AG08395 (cell line): Measurements from ENCODE around the gene BCL11B.

Source experiments
- DNase-seq: peaks from one replicate; pipeline ENCODE4 v3.0.0; 2012; ENCODE audit warnings: mixed read lengths, low spot score

Gene BCL11B

GRCh38 chr14:99224116-99224910 lies 47.7 kb downstream of the BCL11B start:
- no peak for DNase-seq

- no peak for DNase-seq
These were observed 50.6 kb downstream of the BCL11B start for GRCh38 chr14:99221445-99221844.

DNA sequence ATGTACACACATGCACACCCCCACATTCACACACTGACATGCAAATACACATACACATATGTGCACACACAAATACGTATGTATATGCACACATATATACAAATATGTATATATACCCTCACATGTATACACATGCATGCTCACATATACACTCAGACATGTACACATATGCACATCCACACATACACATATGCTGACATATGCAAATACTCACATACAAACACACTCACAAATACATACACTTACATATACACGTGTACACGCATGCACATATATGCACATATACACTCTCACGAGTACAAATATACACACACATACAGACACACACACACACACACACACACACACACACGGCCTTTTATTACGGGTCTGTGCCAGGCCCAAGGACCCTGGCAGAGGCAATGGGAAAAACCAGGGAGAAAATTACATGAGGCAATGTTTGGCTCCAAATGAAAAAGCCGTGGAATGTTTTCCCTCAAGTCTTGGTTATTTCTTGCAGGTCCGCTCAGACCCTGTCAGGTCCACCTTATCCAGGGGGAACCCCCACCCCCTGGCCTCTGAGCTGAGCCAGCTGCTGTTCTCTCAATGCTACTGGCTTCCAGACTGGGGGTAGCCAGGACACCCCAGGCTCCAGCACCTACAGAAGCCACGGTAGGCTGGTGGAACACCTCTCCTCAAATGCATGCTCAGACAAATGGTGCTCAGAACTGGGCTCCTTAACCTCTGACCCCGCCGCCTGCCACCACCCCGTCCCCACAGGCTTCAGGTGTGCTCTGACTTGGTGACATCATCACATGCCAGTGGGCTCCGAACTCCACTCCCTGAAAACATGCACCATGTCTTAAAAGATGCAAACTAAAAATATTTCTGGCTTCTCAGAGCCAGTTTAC lies 54.7 kb downstream of the BCL11B start:
- DNase-seq: no peak

- DNase-seq: no peak
These were observed 55.8 kb downstream of the BCL11B start for GRCh38 chr14:99216191-99216590.

GRCh38 chr14:99215277-99215676 lies 56.7 kb downstream of the BCL11B start:
- peak; percentile 85 for DNase-seq

GRCh38 chr14:99214701-99215100 lies 57.3 kb downstream of the BCL11B start:
- no peak for DNase-seq

- no peak for DNase-seq
These were observed 58.4 kb downstream of the BCL11B start for GRCh38 chr14:99213527-99213971.

- peak; percentile 82 for DNase-seq
These were observed 58.9 kb downstream of the BCL11B start for GRCh38 chr14:99213101-99213500.

GRCh38 chr14:99212646-99213045 lies 59.4 kb downstream of the BCL11B start:
- DNase-seq: no peak

GRCh38 chr14:99212199-99212598 lies 59.8 kb downstream of the BCL11B start:
- DNase-seq: no peak

DNA sequence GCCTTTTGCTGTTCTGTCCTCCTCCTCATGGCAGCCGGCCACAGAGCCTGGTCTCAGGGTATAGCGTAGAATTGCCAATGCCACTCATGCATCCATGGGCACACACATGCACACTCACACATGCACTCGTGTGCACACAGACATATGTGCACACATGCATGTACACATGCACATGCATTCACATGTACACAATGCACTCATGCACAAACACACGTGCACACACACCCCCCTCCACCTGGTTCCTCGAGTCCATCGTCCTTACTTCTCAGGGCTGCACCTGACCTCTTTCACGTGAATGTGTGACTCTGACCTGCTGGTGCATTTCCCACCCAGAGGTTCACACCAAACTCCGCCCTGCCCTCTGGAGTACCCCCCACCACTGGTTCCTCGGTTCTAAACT lies 60.6 kb downstream of the BCL11B start:
- no peak for DNase-seq

DNA sequence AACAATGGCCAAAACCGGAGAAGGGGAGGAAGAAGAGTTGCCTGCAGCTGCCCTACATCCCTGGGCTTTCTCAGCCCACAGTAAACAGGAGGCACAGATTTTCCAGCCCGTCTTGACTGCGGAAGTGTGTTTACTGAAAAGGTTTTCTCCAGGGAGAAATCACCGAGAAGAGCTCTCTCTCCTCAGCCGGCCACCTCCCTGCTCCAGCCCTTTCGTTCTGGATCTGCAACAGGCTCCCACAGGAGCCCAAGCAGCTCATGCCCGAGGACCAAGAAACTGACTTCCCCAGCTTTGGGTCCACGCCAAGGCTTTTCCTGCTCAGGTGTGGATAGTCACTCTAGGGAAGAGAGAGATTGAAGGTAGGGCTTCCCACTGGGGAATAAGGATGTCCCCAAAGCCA lies 61.7 kb downstream of the BCL11B start:
- DNase-seq: no peak

GRCh38 chr14:99209409-99209808 lies 62.6 kb downstream of the BCL11B start:
- no peak for DNase-seq

GRCh38 chr14:99208318-99208717 lies 63.7 kb downstream of the BCL11B start:
- no peak for DNase-seq

- no peak for DNase-seq
These were observed 64.5 kb downstream of the BCL11B start for GRCh38 chr14:99207456-99207855.

DNA sequence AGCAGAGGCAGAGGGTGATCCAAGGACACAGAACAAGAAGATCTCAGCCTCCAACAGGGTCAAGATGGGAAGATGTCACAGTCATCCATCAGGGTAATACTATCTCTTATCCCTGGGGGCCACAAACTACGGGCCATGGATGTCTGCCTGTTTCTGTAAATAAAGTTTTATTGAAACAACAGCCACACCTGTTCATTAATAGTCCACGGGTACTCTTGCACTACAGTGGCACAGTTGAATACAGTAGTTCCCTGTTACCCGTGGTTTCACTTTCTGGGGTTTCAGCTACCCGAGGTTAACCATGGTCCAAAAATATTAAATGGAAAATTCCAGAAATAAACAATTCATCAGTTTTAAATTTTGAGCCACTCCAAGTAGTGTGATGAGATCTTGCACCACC lies 65.9 kb downstream of the BCL11B start:
- DNase-seq: no peak

DNA sequence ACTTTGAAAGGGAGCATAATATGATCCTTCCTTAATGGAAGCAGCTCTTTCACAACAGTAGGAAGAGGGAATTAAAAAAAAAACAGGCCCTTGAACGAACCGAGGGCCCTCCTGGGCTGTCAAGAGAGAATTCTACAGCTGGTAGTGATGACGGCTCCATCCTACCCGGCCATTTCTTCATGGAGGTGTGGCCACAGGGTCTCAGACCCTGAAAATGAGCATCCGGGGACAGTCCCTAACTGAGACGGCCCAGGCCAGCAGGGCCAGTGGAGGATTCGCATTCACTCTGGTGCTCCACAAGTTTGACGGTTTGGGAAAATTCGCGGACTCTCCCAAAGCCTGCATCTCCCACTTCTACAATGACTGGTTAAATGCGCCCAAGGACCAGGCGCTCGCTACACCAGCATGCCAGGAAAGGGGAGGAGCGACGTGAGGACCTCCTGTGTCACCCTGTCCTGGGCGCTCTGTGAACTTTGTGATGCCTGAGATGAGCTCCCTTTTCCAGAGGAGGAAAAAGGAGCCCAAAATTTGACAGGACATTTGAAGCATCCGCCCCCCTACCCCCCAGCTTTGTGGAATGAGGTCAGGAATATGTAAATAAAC lies 66.8 kb downstream of the BCL11B start:
- no peak for DNase-seq

DNA sequence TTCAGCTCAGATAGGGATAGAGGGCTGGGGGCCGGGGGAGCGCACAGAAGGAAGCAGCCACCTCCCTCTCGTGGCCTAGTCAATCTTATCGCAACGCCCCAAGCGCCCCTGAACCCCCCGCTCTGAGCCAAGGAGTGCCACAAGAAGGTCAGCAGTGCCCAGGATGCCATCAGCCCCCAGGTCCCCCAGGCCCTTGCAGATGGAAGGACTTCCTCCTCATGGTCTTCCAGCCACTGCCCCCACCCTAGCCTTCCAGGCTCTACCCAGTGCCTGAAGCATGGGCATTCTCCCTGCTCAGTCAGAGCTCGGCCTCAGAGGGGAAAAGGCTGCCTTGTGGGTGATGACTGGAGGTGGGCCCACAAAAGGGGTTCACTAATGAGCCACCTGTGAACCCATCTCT lies 68.2 kb downstream of the BCL11B start:
- no peak for DNase-seq

DNA sequence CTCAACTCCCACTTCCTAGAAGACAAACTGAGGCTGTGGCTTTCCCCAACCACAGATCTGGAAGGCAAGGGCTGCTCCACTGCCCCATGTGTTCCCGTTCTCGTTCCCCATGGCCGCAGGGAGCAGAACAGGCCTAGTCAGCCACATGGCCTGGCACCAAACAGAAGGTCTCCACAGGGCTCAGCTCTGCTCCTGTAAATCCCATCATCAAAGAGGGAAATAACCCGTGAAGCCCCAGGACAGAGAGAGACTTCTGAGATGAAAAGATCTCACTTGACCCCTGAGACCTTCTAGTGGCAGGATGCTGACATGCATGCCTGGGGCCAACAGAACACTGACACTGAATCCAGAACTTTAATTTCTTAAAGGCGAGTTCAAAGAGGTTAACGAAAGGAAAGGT lies 68.9 kb downstream of the BCL11B start:
- DNase-seq: no peak

DNA sequence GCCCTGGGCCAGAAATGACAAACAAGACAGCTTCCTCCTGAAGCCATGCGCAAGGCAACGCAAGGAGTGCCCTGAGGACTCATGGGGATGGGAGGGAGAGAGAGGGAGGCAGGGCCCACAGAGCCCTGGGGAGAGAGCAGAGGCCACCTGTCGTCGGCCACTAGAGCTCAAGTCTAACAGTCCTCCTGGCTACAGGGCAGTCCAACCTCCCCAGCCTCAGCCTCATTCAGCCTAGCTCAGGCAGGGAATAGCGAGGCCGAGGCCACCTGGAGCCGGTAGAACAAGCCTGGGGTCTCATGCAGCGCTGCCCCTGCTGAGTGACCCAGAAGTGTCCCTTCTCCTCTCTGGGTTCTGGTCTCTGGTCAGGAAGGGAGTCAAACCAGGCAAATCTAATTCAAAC lies 69.5 kb downstream of the BCL11B start:
- no peak for DNase-seq

DNA sequence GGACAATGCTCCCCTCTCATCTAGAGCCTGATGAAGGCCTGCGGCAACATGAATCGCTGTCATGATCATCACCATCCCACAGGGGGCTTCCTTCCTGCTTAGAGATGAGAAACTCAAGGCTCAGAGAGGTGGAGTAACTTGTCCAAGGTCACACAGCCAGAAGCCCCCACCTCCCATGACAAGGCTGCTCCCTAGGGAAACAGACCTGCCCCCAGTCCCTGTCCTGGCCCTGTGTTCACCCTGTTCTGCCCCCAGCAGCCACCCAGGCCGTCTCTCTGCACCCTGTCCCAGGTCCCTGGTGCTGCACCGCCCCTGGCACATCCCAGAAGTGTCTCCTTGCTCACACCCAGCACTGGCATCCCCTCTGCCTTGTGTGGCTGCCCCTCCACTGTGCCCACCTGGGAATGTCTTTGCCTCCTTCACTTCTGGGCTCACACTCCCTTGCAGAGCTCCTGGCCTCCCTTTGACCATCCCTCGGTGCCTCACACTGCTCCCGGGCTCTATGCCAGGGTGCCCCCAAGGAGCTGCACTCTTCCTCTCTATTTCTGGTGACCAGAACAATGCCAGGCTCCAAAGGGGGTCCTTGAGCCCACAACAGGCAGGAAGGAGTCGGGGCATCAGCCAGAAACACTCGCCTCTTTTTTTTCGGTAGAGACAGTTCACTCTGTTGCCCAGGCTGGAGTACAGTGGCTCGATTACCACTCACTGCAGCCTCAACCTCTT lies 70.5 kb downstream of the BCL11B start:
- no peak for DNase-seq

- DNase-seq: no peak
These were observed 71.4 kb downstream of the BCL11B start for GRCh38 chr14:99200654-99201005.
